GM04503 (cell line): Measurements from ENCODE around the gene NFYB.
"Not testable (repeated sequence)": the region's sequence is repeated elsewhere in the genome, so short reads cannot be mapped to it uniquely, and the experiment has no call there.

ENCODE experiments used
- DNase-seq: peaks from one replicate; pipeline ENCODE4 v3.0.0-alpha.2; 2012; ENCODE audit warnings: low read depth

Gene NFYB

DNA sequence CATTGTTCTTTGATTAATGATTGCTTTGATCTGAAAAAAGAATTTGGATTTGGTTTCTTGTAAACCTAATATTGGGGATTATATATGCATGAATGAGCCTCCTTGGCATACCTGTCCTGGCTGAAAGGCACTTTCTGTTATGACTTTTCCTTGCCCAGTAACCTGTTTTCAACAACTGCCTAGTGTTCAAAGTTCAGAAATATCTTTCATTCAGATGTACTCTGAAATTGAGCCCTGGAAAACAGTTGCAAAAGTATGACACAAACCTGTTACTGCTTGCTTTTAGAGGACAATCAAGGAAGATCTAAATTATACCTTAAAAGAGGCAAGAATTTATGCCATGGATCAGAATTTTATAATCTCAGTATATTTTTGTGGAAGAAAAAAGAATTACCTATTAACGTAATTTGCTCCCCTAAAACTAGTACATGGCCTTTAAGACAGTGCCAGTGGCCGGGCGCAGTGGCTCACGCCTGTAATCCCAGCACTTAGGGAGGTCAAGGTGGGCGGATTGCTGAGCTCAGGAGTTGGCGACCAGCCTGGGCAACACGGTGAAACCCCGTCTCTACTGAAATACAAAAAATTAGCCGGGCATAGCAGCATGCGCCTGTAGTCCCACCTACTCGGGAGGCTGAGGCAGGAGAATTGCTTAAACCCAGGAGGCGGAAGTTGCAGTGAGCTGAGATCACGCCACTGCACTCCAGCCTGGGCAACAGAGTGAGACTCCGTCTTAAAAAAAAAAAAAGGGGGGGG is 23.0 kb downstream of the NFYB start:
- not testable (repeated sequence) for DNase-seq

DNA sequence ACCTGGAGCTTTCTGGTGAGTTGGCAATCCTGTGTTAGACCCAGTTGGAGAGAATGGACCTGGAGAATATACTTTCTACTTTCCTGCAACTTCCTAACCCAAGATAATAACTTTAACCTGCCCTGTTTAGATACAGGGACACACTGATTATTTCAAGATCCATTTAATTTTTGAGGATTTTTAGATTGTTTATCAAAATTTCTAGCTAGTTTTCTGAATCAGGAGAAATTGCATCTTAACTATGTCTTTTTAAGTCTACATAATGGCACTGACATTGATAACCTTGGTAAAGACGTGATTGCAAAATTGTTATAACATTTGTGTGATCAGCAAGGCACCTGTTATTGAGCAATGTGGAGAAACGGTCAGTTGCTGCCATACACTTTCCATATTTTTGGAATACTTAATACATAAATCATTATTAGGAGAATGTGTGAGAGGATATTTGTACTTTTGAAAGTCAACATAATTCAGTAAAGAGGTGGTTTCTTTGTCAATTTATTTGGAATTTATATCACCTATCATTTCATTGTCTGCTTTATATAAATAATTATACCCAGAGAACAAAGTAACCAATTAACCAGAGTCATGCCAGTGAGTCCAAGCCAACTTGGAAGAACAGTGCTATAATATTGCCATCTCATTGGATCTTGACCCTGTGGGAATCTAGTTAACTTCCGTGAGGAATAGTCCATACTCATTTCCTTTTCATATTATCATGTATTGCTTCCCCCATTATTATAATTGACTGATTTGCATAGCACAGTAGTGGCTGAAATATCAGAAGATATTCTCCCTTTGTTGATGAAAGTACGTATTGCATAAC is 28.4 kb downstream of the NFYB start:
- no peak for DNase-seq

DNA sequence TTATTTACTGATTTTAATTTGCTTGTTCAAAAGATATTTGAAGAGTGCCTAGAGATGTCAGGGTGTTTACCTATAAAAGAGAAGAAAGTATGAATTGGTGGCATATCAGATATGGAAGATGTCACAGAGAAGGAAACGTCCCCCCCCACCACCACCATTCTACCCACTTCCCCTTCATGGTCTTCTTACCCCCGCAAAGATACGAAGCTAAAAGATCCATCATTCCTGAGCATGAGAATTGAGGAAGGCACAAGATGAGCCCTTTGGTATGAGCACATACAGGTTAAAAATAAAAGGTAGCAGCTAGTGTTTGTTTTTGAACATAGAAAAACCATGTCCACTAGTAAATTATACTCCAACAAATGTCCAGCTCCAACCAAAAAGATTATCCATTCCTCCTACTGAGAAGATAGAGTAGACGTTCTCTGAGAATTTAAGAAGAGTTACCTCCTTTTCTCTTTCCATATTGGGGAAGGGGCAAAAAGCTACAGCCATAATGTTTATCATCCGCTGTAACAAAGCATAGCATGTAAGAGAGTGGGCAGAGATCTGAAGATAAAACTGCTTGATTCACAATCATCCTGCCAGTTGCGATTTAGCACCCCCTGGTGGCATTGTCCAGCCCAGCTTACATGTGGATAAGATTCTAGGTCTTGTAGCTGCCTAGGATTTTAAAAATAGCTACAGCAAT is 29.1 kb downstream of the NFYB start:
- peak; percentile 28 for DNase-seq

DNA sequence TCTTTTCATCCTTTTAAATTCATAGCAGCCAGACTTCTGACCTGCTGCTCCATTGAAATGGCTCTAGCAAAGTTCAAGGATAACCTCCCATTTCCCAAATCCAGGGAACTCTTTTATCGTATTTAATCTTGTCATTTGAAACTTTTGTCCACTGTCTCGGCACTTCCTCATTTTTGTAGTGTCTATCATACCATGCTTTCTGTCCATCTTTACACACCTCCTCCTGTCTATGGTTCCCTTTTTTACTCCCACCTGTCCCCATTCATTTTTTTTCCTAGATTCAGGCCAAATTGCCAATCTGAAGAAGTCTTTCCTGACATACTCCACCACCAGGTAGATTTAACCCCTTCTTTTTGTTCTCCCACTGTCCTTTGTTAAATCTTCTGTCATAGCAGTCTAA is 31.0 kb downstream of the NFYB start:
- no peak for DNase-seq

DNA sequence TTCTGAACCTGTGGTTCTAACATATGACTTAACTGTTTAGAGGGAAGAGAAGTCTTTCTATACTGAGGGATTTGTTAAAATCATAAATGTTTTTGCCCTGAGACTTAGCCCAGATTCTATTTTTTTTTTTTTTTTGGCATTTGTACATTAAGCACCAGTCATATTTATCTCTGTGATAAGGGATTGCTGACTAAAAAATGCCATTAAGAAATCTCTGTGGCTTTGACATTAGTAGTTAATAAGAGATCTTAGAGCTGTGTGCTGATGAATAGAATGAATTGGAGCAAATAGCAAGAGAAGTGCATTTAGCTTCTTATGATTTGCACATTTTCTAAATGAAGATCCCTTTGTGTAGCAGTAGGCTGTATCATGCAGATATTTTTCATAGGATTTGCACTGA is 32.5 kb downstream of the NFYB start:
- no peak for DNase-seq

DNA sequence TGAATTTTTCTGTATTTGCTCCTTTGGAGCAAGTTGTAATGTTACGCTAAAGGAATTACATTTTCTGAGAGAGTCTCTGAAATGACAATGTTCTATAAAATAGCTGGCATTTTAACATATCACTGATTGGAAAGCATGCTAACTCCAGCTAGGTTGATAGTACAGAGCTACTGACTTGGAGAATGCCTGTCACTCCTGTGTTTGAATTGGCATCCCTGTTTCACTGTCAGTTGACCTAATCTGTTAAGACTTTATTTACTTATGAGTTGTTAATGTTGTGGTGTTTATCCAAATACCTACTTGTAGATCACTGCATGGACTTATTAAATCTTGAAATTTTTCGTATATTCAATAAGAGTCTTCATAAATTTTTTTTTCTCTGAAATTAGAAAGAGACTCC is 40.1 kb downstream of the NFYB start:
- DNase-seq: no peak

DNA sequence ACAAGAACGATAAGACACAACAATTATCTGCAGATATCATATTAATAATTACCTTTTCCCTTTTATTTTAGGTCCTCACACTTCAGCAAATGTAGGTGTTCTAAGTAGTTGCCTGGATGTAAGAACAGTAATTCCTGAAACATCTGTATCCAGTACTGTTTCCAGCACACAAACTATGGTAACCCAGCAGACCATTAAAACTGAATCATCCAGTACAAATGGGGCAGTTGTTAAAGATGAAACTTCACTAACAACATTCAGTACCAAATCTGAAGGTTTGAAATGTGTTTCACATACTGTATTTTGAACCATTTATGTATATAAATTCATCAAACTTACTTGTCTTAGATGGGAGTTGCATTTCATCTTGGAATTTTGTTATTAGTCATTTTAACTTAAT is 42.7 kb downstream of the NFYB start:
- DNase-seq: no peak

DNA sequence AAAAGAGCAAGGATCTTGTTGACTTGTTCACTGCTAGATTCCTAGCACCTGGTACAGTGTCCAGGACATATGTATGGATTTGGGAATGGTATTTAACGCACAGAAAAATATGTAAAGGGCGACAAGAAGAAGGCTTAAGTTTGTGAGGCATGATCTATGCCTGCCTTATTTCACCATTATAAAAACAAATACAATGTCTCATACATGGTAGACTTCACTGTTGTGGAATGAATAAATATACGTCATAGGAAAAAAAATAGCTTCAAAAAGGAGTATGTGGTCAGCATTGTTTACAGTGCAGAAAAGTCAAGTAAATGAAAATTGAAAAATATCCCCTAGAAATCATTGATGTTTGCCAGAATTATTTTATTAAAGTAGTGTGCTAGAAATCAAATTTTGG is 43.7 kb downstream of the NFYB start:
- no peak for DNase-seq

DNA sequence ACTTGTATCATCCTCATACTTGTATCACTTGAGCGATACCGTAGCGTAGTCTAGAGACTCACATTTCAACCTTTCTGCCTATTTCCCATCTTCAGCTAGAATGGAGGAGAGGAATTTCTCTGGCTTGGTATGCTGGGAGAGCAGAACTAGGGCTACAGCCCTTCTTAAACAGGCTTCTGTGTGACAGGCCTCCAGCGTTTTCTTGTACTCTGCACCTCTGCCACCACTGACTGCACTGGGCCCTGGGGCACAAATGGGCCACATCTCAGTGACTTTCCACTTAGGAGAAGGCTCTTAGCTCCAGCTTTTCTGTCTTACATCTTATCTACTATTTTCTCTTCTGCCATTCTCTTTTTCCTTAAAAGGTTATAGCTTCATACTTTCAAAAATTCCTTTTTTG is 46.9 kb downstream of the NFYB start:
- DNase-seq: no peak

DNA sequence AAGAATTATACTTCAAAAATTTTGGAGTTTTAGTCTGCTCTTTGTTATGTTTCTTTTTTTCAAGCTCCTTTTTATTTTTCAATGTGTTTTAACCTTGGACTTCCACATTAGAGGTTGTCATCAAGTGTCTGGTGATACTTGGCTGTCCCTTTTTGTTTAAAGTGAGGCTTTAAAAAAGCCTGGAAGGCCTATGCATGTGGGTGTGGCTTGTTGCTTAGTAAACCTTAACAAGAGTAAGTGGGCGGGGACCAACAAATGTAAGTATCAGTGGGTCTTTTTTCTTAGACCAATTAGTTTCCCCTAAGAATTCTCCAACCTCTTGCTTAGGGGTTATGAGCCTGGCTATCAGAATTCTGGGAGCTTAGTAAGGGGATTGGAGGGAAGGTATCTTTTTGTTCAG is 47.3 kb downstream of the NFYB start:
- DNase-seq: no peak

DNA sequence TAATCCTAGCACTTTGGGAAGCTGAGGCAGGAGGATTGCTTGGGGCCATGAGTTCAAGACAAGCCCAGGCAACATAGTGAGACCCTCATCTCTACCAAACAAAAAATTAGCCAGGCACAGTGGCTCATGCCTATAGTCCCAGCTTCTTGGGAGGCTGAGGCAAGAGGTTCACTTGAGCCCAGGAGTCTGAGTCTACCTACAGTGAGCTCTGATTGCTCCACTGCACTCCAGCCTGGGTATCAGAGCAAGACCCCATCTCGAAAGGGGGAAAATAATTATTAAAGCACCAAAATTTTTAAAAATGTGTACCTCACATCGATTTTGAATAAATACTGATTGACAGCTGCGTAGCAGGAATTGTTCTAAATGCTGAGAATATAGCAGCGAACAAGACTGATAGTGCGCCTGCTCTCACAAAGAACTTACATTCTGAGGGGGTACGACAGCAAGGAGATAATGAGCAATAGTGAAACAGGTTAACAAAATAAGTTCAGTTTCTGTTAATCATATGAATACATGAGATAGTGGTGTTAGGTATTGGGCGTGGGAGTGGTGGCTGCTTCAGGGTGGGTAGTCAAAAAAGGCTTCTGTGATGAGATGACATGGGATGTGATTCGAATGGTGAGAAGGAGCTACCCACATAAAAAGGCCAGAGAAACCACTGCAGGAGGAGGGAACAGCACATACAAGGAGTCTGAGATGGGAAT is 54.1 kb downstream of the NFYB start:
- DNase-seq: no peak

DNA sequence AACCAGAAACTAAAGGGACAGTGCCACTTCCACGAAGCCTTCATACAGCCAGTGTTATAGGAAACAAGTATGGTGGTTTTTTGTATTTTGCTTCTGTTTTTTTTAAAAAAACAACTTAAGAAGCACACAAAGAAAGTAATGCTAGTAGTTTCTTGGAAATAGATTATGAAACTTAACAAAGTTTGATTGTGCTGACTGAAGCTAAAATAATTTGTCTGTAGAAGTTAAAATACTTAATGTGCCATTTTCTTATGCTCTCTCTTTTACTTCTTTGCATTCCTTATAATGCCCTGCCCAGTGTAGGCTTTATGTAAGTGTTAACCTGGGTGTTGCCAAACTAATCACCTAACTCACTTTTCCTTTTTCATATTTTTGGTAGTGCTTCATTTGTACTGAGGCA is 57.2 kb downstream of the NFYB start:
- DNase-seq: no peak

DNA sequence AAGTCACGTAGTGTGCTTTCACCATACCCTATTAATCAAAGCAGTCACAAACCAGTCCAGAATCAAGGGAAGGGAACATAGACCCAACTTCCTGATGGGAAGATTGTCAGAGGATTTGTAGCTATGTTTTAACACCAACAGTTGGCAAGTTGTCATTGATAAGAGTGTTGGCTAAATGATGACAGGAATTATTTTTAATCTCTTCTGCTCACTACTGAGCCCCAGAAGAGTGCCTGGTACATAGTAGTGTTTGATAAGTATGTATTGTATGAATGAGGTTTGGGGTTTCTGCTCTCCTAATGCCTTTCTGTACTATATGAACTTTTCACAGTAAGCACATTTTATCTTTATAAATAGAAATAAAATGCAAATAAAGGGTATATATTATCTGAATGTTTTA is 59.0 kb downstream of the NFYB start:
- DNase-seq: no peak

DNA sequence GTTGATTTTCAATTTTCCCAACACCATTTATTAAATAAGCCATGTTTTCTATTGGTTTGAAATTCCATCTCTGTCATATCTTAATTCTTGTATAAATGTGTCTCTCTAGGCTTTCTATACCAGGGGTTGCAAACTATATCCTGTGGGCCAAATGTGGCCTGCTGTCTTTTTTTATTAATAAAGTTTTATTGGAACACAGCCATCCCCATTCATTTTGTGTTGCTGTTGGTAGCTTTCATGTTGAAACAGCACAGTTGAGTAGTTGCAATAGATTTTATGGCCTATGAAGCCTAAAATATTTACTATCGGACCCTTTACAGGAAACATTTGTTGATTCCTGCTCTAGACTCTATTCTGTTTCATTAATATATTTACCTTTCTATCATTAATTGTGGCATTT is 64.3 kb downstream of the NFYB start:
- DNase-seq: no peak

DNA sequence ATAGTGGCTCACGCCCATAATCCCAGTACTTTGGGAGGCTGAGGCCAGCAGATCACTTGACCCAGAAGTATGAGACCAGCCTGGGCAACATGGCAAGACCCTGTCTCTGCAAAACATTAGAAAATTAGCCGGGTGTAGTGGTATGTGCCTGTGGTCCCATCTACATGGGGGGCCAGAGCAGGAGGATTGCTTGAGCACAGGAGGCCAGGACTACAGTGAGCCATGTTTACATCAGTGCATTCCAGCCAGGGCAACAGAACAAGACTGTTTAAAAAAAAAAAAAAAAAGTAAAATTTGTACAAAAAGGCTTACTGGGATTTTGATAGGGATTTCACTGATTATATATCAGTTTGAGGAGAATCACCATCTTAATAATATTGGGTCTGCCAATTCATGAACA is 65.9 kb downstream of the NFYB start:
- no peak for DNase-seq
